Hypothalamus (tissue), 51 donors: ENCODE data around the gene MORC4.
A peak's percentile ranks its signal among the peaks of the same experiment; 100 is the strongest.
"Not testable (repeated sequence)": the region's sequence is repeated elsewhere in the genome, so short reads cannot be mapped to it uniquely, and the experiment has no call there.

Experiments used
- DNase-seq, 51 donors: peaks; one replicate each; lab custom pipeline; 2025; lab: John Stamatoyannopoulos, UW

Gene MORC4

DNA sequence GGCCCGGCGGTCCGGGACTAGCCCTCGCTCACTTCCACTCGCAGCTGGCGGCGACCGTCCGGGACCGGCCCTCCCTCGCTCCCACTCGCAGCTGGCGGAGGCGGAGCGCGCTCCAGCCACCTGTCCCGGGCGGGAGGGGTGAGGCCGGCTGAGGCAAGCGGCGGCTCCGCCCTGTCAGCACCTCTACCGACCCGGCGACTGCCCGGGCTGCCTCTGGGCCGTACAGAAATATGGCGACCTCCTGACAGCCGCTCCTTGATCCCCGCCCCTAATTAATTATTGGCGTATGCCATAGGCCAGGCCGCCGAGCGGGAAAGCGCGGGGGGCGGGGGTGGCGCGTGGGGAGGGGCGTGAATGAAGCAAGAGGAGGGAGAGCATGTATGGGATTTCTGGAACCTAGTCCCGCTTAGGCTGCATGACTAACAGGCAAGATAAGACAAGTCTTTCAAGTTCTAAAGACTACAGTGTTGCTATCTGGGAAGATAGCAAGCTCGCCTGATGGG lies at the start of gene MORC4:
MORC4 (minus strand) TSS at position 200 of the 503 bp plus-strand sequence. CDS start 243 bp downstream, outside the sequence.
- peak; percentile 0 to 76 (median 35) for DNase-seq

GRCh38 chrX:107047622-107048021 lies 47.6 kb upstream of the MORC4 start:
- no peak for DNase-seq

DNA sequence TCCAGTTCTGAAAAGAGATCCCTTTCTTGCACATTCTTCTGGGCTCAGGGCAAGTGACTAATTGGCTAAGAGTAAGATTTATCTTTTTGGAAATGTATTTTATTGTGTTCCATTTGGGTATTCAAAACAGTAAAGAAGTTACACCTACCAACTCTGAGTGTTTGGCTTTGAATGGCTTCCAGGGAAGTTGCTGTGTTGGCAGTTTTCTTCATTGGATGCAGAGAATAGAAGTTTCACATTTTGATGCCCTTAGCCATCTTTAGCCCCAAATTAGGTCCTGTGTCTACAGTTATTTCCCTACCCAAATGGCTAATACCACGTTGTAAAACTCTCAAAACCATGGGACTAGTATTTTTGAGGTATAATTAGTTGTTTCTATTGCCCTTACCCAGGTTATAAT lies 29.7 kb upstream of the MORC4 start:
- no peak for DNase-seq

GRCh38 chrX:107025545-107025944 lies 25.5 kb upstream of the MORC4 start:
- DNase-seq: peak in 2 of 51 donors; percentile 0

GRCh38 chrX:107014936-107015335 lies 14.9 kb upstream of the MORC4 start:
- no peak for DNase-seq

- DNase-seq: no peak
These were observed 8.0 kb upstream of the MORC4 start for GRCh38 chrX:107008034-107008433.

- DNase-seq: peak in 43 of 51 donors; percentile 0 to 53 (median 16)
These were observed 723 bp downstream of the MORC4 start for GRCh38 chrX:106999002-106999975.

DNA sequence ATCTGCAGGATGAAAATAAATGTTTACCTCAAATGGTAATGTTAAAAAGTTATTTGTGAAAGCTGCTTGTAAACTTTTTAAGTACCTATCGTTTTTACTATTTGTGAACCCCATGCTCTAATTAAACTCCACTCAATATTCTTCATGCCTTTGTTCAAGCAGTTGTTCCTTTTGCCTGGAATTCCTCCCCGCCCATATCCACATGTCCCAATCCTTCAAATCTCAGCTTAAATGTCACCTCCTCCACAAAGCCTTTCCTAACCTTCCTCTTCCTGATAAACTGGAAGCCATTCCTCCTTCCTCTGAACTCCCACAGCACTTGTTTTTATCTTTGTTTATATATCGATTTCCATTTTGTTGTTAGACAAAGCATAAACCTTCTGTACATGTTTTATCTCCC lies 2.4 kb downstream of the MORC4 start:
- DNase-seq: no peak

DNA sequence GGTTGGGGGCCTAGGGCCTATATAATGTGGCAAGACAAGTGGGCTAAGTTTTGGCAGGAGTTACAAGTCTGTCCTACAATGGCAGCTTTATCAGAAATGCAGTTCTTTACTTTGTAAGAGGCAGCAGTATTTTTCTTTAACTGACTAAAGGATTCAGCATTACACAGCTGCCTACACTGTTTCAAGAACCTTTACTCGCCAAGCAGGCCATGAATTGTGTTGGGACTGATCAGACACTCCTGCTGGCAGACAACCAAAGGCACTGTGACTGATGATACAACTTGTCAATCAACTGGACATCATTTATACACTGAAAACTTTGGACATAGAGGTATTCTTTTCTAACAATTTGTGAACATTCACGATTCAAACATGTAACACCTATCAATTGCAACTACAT lies 4.3 kb downstream of the MORC4 start:
- DNase-seq: no peak

DNA sequence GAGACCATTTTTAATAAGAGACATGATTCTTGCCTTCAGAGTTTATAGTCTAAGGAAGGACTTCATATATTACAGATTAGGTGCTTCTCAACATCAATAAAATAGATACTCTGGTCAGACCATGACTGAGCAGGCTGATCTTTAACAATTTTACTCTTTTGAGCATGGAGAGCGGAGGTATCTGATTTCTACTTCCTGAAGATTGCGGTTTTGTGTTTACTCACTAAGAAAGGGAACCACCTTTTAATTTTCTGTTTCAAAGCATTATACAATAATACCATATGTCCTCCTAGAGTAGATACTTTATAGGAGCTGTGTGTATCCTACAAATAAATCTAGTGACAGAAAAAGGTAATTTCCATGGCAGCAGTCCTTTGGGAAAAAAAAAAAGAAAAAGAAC lies 12.5 kb downstream of the MORC4 start:
- DNase-seq: no peak

DNA sequence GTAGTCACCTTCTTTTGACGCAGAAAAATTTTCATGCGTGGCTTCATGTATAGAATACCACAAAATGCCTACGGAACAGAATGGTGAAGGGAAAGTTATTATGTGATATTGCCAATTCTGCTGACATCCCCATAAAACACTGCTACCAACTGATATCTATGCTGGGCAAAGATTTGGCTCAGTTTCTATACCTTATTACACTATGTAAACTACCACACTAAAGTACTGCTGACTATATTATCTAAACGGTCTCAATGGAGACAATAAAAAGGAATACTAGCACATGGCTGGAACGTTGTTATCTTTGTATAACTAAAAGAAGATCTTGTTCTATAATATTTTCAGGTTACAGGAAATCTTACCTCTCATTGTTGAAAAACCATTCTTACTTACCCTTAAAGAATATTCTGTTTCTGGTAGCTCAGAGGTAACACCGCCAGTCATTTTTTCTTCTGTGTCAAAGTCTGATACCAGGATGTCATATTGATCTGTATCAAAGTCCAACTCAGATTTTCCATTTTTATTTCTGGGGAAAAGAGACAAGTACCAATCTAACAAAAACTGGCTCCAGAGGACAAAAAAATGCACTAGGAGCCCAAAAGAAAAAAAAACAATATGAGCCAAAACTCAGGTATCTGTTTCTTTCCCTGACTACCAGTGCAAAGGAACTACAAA lies 18.9 kb downstream of the MORC4 start:
- DNase-seq: no peak

DNA sequence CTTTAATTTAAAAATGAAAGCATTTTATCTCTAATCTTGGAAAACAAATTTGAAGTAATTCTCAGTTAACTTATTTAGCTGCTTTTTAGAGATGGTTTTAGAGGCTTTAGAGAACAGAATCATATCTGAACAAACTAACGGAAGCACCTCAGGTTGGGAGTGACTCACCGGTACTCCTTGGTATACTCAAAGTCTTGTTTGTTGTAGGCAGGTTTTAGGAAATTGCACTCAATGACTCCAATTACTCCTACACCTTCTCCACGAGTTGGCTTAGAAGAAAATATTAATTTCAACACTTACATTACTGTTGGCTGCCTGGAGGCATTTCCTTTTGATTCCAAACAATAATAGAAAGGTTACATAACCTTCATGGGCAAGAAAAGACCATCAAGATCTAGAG lies 23.6 kb downstream of the MORC4 start:
- peak in 1 of 51 donors; percentile 1 for DNase-seq

DNA sequence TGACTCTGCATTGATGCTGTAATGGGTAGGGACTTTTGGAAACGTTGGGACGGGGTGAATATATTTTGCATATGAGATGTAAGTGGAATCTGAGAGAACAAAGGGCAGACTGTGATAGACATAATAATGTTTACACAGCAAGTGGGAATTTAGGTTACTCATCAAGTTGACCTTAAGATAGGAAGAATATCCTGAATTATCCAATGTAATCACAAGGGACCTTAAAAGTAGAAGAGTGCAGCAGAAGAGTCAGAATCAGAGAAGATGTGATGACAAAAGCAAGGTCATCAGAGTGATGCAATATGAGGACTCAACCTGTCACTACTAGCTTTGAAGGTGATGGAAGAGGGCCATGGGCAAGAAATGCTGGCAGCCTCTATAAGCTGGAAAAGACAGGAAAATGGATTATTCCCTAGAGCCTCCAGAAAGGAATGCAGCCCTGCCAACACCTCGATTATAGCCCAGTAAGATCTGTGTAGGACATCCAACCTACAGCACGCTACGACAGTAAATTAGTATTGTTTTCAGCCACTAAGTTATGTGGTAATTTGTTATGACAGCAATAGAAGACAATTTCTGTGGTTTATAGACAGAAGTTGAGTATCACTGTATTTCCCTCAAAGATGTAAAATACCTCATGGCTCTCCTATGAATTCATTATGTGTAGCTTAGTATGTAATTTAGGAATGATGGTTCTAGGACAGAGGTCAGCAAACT lies 26.4 kb downstream of the MORC4 start:
- no peak for DNase-seq

DNA sequence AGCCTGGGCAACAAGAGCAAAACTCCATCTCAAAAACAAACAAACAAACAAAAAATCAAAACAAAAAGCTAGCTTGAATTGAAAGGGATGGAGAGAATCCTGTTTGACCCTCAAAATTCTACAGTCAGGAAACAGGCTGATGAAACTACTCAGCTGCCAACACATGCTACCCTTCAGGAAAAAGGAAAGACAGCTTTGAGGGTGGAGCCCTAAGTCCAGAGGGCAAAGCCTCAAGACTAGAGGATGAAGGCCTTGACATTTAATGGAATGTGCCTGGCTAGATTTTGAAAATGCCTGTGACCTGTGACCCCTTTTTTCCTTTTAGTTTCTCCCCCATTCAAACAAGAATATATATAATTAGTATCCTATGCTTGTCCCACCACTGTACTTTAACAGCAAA lies 27.1 kb downstream of the MORC4 start:
- no peak for DNase-seq

DNA sequence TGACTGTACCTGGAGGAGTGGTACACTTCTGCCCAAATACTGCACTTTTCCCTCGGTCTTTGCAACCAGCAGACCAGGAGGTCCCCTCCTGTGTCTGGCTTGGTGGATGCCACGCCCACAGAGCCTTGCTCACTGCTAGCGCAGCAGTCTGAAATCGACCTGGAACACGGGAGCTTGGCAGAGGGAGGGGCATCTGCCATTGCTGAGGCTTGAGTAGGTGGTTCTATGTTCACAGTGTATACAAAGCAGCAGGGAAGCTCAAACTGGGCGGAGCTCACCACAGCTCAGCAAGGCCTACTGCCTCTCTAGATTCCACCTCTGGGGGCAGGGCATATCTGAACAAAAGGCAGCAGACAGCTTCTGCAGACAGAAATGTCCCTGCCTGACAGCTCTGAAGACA lies 33.5 kb downstream of the MORC4 start:
- not testable (repeated sequence) for DNase-seq

GRCh38 chrX:106964290-106964689 lies 35.7 kb downstream of the MORC4 start:
- no peak for DNase-seq

DNA sequence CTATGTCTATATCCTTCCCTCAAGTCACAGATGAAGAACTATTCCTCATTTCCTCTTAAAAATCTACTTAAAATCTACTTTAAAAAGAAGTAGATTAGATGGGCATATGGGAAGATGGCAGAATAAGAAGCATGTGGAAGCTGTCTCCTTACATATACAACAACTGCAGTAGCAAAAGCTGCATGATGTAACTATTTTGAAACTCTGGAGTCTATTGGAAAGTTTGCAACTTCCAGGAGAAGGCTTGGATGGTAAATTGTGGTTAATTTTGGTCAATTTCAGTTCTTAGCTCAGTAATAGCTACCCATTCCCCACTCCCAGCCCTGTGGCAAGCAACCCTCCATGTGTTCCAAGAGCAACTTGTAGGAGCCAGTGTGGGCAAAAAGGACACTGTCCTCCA lies 36.9 kb downstream of the MORC4 start:
- no peak for DNase-seq

DNA sequence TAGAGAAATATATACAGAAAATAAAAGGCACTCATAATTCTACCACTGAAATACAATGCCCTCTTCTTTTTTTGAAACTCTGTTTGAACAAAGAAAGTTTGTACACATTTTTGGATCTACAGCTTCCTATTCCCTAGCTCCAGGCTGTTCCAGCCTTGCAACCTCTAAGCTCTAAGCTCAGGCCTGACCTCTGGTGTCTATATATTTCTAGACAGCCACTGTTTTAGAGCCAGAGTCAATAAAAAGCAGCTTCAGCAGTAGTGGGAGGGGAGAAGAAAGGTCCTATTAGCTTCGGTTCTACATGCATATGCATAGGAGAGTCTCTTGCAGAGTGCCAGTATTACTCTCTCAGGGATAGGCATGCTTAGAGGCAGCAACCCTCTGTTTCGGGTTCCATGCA lies 40.1 kb downstream of the MORC4 start:
- no peak for DNase-seq

- DNase-seq: no peak
These were observed 42.2 kb downstream of the MORC4 start for GRCh38 chrX:106957856-106958255.

DNA sequence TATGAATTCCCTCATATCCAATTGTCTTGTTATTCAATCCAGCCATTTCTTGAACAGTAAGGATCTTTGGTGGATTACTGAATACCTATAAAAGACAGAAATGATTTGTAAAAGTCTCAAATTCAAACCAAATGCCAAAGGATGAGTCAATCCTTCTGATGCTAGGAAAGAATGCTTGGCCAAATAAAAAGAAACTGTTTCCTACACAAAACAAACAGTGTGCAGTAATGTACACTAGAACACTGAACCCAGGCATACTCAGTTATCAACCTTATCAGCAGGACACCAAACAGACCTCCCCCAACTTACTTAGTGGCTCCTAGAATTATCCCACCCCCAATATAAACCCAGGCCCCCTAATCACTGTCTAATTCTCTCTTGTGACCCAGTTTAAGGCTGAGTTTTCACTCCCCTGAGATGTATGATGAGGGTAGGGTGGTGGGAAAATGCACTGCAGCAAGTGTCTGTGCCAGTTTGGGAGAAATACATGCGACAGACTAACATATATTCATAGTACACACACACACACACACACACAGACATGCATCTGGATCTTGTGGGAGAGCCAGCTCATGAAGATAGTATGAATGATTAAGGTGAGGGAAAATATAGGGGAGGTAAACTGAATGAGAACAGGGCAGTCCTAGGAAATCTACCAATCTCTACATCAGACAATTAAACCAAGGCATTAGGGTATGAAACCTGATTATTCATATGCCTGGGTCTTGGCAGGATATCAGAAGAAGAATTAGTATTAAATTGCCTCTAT lies 44.8 kb downstream of the MORC4 start:
- DNase-seq: no peak
